D721Med (cell line): Measurements from ENCODE around the gene MBD3L1.

ENCODE experiments used
- DNase-seq: peaks from one replicate; pipeline ENCODE4 v3.0.0; 2011; ENCODE audit warnings: low spot score; ENCODE audit not compliant: insufficient read length
- FAIRE-seq: peaks from 2 replicates; lab custom pipeline; 2011; peaks lifted over from hg19 to GRCh38; lab: Jason Lieb, UNC
- CTCF ChIP-seq: IDR thresholded peaks from 2 replicates; pipeline ENCODE4 v1.5.1; 2012; ENCODE audit warnings: mild to moderate bottlenecking, control low read depth; ENCODE audit not compliant: insufficient read depth; ENCODE audit errors: missing control alignments

The MBD3L1 gene

GRCh38 chr19:8820234-8820633 is 11.9 kb upstream of the MBD3L1 start:
- TF ChIP-seq CTCF, result no peak
- DNase-seq (no peak), FAIRE-seq (no peak)

- no peak for FAIRE-seq
- no peak for DNase-seq
- TF ChIP-seq CTCF, result no peak
Observed at GRCh38 chr19:8821748-8822241, 10.4 kb upstream of the MBD3L1 start.

GRCh38 chr19:8826371-8826770 is 5.8 kb upstream of the MBD3L1 start:
- FAIRE-seq (no peak), DNase-seq (no peak)
- TF ChIP-seq CTCF, result no peak

- DNase-seq, result no peak
- no peak for TF ChIP-seq CTCF
- FAIRE-seq, result no peak
Observed at GRCh38 chr19:8827277-8827676, 4.9 kb upstream of the MBD3L1 start.

GRCh38 chr19:8831373-8831772 is 804 bp upstream of the MBD3L1 start:
- FAIRE-seq, result peak; percentile 41
- no peak for TF ChIP-seq CTCF
- no peak for DNase-seq

- DNase-seq (no peak), FAIRE-seq (no peak)
- TF ChIP-seq CTCF, result no peak
Observed at GRCh38 chr19:8831832-8832131, 395 bp upstream of the MBD3L1 start.

GRCh38 chr19:8835446-8835845 is 3.3 kb downstream of the MBD3L1 start:
- no peak for FAIRE-seq
- no peak for TF ChIP-seq CTCF
- no peak for DNase-seq
